ENCODE results near the gene AK5. TPM values are rescaled to one million over a fixed set of nuclear protein-coding genes. Genes with fewer than 3 reads are reported as not detected.
A peak's percentile ranks its signal among the peaks of the same experiment; 100 is the strongest.

The AK5 gene
- total and polyA plus RNA-seq, 9 donors: 5.3 to 10.3 (median 9.0) TPM

GRCh38 chr1:77263708-77264107 lies 18.1 kb upstream of the AK5 start:
- no peak overlapping the region for H3K4me3 ChIP-seq (ENCODE audit: low read length)
- H3K36me3 ChIP-seq (ENCODE audit: control insufficient read depth, insufficient read depth, low read length): no peaks in the 10 kb centered on the region
- no peak overlapping the region for H3K27ac ChIP-seq (ENCODE audit: low read length)
- no CpG with 5 or more reads among the region's 1 CpG for WGBS (ENCODE audit: insufficient coverage)
- no peaks in the 10 kb centered on the region for H3K4me1 ChIP-seq (ENCODE audit: control insufficient read depth, insufficient read depth, low read length)
- no peaks in the 10 kb centered on the region for H3K9me3 ChIP-seq (replicated peaks; ENCODE audit: control insufficient read depth, low read depth, low read length)
- no peak for DNase-seq
- H3K27me3 ChIP-seq (ENCODE audit: control insufficient read depth, insufficient read depth, low read length): no peaks in the 10 kb centered on the region

- H3K4me3 ChIP-seq (ENCODE audit: low read length): no peak overlapping the region
- no peak for DNase-seq
- H3K36me3 ChIP-seq (ENCODE audit: control insufficient read depth, insufficient read depth, low read length): no peaks in the 10 kb centered on the region
- no peaks in the 10 kb centered on the region for H3K4me1 ChIP-seq (ENCODE audit: control insufficient read depth, insufficient read depth, low read length)
- WGBS (ENCODE audit: insufficient coverage): 67% methylated on average over 1 of the region's 1 CpG
- no peaks in the 10 kb centered on the region for H3K9me3 ChIP-seq (replicated peaks; ENCODE audit: control insufficient read depth, low read depth, low read length)
- H3K27ac ChIP-seq (ENCODE audit: low read length): no peak overlapping the region
- H3K27me3 ChIP-seq (ENCODE audit: control insufficient read depth, insufficient read depth, low read length): no peaks in the 10 kb centered on the region
These were observed 16.6 kb upstream of the AK5 start for GRCh38 chr1:77265180-77265579.

GRCh38 chr1:77267035-77267434 lies 14.8 kb upstream of the AK5 start:
- Histone ChIP-seq H3K36me3 (ENCODE audit: control insufficient read depth, insufficient read depth, low read length) (no peaks in the 10 kb centered on the region), H3K27ac (ENCODE audit: low read length) (no peak overlapping the region), H3K4me3 (ENCODE audit: low read length) (no peak overlapping the region), H3K27me3 (ENCODE audit: control insufficient read depth, insufficient read depth, low read length) (no peaks in the 10 kb centered on the region), H3K4me1 (ENCODE audit: control insufficient read depth, insufficient read depth, low read length) (no peaks in the 10 kb centered on the region), H3K9me3 (replicated peaks; ENCODE audit: control insufficient read depth, low read depth, low read length) (no peaks in the 10 kb centered on the region)
- WGBS (ENCODE audit: insufficient coverage): 64% methylated on average over 1 of the region's 1 CpG
- DNase-seq: no peak

- Histone ChIP-seq H3K36me3 (ENCODE audit: control insufficient read depth, insufficient read depth, low read length) (no peaks in the 10 kb centered on the region), H3K4me1 (ENCODE audit: control insufficient read depth, insufficient read depth, low read length) (no peaks in the 10 kb centered on the region), H3K9me3 (replicated peaks; ENCODE audit: control insufficient read depth, low read depth, low read length) (no peaks in the 10 kb centered on the region), H3K4me3 (ENCODE audit: low read length) (no peak overlapping the region), H3K27ac (ENCODE audit: low read length) (no peak overlapping the region), H3K27me3 (ENCODE audit: control insufficient read depth, insufficient read depth, low read length) (no peaks in the 10 kb centered on the region)
- DNase-seq: peak; percentile 62
These were observed 9.8 kb upstream of the AK5 start for GRCh38 chr1:77271852-77272580.

GRCh38 chr1:77273891-77274290 lies 7.9 kb upstream of the AK5 start:
- no peak overlapping the region for H3K27ac ChIP-seq (ENCODE audit: low read length)
- no peaks in the 10 kb centered on the region for H3K36me3 ChIP-seq (ENCODE audit: control insufficient read depth, insufficient read depth, low read length)
- no peak for DNase-seq
- H3K4me1 ChIP-seq (ENCODE audit: control insufficient read depth, insufficient read depth, low read length): no peaks in the 10 kb centered on the region
- H3K4me3 ChIP-seq (ENCODE audit: low read length): no peak overlapping the region
- no peaks in the 10 kb centered on the region for H3K9me3 ChIP-seq (replicated peaks; ENCODE audit: control insufficient read depth, low read depth, low read length)
- H3K27me3 ChIP-seq (ENCODE audit: control insufficient read depth, insufficient read depth, low read length): no peaks in the 10 kb centered on the region

- no peaks in the 10 kb centered on the region for H3K27me3 ChIP-seq (ENCODE audit: control insufficient read depth, insufficient read depth, low read length)
- no peaks in the 10 kb centered on the region for H3K36me3 ChIP-seq (ENCODE audit: control insufficient read depth, insufficient read depth, low read length)
- no peak overlapping the region for H3K4me3 ChIP-seq (ENCODE audit: low read length)
- no peaks in the 10 kb centered on the region for H3K9me3 ChIP-seq (replicated peaks; ENCODE audit: control insufficient read depth, low read depth, low read length)
- 60% methylated on average over 1 of the region's 5 CpGs for WGBS (ENCODE audit: insufficient coverage)
- no peak for DNase-seq
- H3K4me1 ChIP-seq (ENCODE audit: control insufficient read depth, insufficient read depth, low read length): no peaks in the 10 kb centered on the region
- H3K27ac ChIP-seq (ENCODE audit: low read length): no peak overlapping the region
These were observed 6.6 kb upstream of the AK5 start for GRCh38 chr1:77275194-77275593.

GRCh38 chr1:77276941-77277340 lies 4.9 kb upstream of the AK5 start:
- H3K27me3 ChIP-seq (ENCODE audit: control insufficient read depth, insufficient read depth, low read length): peaks cover 6% of the 10 kb centered on the region
- no peak overlapping the region for H3K4me3 ChIP-seq (ENCODE audit: low read length)
- no peaks in the 10 kb centered on the region for H3K36me3 ChIP-seq (ENCODE audit: control insufficient read depth, insufficient read depth, low read length)
- H3K4me1 ChIP-seq (ENCODE audit: control insufficient read depth, insufficient read depth, low read length): no peaks in the 10 kb centered on the region
- no CpG with 5 or more reads among the region's 2 CpGs for WGBS (ENCODE audit: insufficient coverage)
- no peak for DNase-seq
- no peak overlapping the region for H3K27ac ChIP-seq (ENCODE audit: low read length)
- H3K9me3 ChIP-seq (replicated peaks; ENCODE audit: control insufficient read depth, low read depth, low read length): no peaks in the 10 kb centered on the region

GRCh38 chr1:77279929-77280328 lies 1.9 kb upstream of the AK5 start:
- H3K4me1 ChIP-seq (ENCODE audit: control insufficient read depth, insufficient read depth, low read length): peaks cover 10% of the 10 kb centered on the region
- no peaks in the 10 kb centered on the region for H3K9me3 ChIP-seq (replicated peaks; ENCODE audit: control insufficient read depth, low read depth, low read length)
- no peaks in the 10 kb centered on the region for H3K36me3 ChIP-seq (ENCODE audit: control insufficient read depth, insufficient read depth, low read length)
- H3K27ac ChIP-seq (ENCODE audit: low read length): no peak overlapping the region
- DNase-seq: no peak
- WGBS (ENCODE audit: insufficient coverage): 91% methylated on average over 2 of the region's 2 CpGs
- H3K4me3 ChIP-seq (ENCODE audit: low read length): no peak overlapping the region
- H3K27me3 ChIP-seq (ENCODE audit: control insufficient read depth, insufficient read depth, low read length): peaks cover 16% of the 10 kb centered on the region

- H3K27me3 ChIP-seq (ENCODE audit: control insufficient read depth, insufficient read depth, low read length): peaks cover 16% of the 10 kb centered on the region
- no peak overlapping the region for H3K4me3 ChIP-seq (ENCODE audit: low read length)
- H3K4me1 ChIP-seq (ENCODE audit: control insufficient read depth, insufficient read depth, low read length): peaks cover 10% of the 10 kb centered on the region
- no peaks in the 10 kb centered on the region for H3K9me3 ChIP-seq (replicated peaks; ENCODE audit: control insufficient read depth, low read depth, low read length)
- 62% methylated on average over 3 of the region's 4 CpGs for WGBS (ENCODE audit: insufficient coverage)
- no peak for DNase-seq
- H3K27ac ChIP-seq (ENCODE audit: low read length): no peak overlapping the region
- H3K36me3 ChIP-seq (ENCODE audit: control insufficient read depth, insufficient read depth, low read length): no peaks in the 10 kb centered on the region
These were observed 857 bp upstream of the AK5 start for GRCh38 chr1:77280962-77281361.

- no peak for DNase-seq
- H3K27me3 ChIP-seq (ENCODE audit: control insufficient read depth, insufficient read depth, low read length): peaks cover 16% of the 10 kb centered on the region
- no peaks in the 10 kb centered on the region for H3K9me3 ChIP-seq (replicated peaks; ENCODE audit: control insufficient read depth, low read depth, low read length)
- peaks cover 10% of the 10 kb centered on the region for H3K4me1 ChIP-seq (ENCODE audit: control insufficient read depth, insufficient read depth, low read length)
- no peak overlapping the region for H3K27ac ChIP-seq (ENCODE audit: low read length)
- under 1% methylated on average over 47 of the region's 47 CpGs for WGBS (ENCODE audit: insufficient coverage)
- peak overlapping the region; percentile 71 for H3K4me3 ChIP-seq (ENCODE audit: low read length)
- H3K36me3 ChIP-seq (ENCODE audit: control insufficient read depth, insufficient read depth, low read length): no peaks in the 10 kb centered on the region
These were observed 507 bp downstream of the AK5 start for GRCh38 chr1:77282187-77282865.

All from muscle of leg (tissue), 11 donors.